8988T (cell line): Measurements from ENCODE around the gene ZNF428.
"Not testable (repeated sequence)": the region's sequence is repeated elsewhere in the genome, so short reads cannot be mapped to it uniquely, and the experiment has no call there.

Experiments
- DNase-seq: peaks from one replicate; pipeline ENCODE4 v3.0.0; 2011

ZNF428 gene

DNA sequence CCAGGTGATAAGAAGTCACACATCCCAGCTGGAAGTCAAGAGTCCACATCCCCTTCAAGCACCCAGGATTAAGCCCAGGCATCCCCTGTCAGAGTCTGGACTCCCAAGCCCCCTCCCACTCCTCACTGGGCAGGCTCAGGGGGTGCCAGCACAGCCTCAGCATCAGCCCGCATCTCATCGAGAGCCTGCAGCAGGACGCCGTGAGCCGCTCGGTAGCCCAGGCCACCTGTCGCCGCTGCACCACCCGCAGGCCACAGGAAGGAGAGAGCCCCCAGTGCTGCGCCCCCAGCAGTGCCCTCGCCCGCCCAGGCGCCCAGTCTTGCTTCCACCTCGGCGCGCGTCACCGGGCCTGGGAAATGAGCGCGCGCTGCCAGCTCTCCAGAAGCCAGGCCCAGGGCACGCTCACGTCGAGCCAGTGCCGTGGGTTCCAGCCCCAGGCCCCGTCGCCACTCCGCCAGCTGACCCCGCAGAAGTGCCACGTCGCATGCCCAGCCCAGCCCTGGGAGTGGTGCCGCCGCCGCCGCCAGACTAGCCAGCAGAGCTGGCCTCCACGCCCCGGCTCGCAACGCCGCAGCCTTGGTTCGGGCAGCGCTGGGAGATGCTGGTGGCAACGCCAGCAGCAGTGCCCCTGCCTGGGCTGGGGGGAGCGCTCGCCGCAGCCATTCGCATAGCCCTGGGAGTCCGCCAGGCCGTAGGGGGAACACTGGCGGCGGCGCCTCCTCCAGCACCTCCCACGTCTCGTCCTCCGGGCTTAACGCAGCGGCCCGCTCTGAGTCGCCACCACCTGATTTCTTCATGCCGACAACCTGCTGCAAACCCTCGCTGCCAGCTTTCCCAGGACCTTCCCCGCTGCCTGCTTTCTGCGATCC, 27.3 kb downstream of the ZNF428 start:
- no peak for DNase-seq

DNA sequence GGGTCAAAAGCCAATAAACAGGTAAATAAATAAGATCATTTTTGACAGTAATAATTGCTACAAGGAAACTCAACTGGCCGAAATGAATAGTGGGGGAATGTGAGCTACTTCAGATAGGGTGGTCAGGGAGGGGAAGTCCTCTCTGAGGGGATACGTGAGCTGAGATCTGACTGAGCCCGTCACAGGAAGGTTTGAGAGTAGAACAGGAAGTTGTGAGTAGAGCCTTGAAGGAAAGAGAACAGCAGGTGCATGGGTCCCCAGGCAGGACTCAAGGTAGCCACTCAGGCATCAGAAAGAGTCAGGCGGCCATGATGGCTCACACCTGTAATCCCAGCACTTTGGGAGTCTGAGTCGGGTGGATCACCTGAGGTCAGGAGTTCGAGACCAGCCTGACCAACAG, 29.8 kb downstream of the ZNF428 start:
- no peak for DNase-seq

DNA sequence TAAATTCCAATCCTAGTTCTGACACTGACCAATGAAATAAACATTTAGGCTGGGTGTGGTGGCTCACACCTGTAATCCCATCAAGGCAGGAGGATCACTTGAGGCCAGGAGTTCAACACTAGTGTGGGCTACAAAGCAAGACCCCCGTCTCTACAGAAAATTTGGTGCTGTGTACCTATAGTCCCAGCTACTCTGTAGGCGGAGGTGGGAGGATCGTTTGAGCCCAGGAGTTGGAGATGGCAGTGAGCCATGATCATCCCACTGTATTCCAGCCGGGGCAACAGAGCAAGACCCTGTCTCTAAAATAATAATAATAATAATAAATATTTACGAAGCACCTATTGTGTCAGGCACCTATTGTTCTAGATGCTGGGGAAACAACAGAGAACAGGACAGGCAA, 30.2 kb downstream of the ZNF428 start:
- DNase-seq: no peak

DNA sequence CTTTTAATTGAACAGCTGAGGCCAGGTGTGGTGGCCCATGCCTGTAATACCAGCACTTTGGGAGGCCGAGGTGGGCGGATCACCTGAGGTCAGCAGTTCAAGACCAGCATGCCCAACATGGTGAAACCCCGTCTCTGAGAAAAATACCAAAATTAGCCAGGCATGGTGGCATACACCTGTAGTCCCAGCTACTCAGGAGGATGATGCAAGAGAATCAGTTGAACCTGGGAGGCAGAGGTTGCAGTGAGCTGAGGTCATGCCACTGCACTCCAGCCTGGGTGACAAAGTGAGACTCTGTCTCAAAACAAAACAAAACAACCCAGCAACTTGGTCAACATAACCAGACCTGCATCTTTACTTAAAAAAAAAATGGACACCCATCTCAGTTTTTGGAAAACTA, 32.4 kb downstream of the ZNF428 start:
- not testable (repeated sequence) for DNase-seq

DNA sequence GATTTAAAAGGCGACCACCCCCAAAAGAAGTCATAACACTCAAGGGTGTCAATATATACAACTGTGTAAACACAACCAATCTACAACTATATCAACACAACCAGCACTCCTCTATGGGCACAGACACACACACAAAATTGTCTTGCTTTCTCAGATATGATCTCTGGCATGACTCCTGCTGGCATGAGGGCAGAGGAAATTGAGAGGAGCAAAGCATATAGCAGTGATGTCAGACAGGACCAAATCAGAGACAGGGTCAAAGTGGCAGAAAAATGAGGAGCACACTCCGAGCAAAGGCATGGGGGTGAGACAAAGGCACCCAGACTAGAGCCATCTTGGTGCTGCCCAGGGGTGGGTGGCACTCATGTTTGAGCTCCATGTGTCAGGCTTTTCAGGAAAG, 33.1 kb downstream of the ZNF428 start:
- DNase-seq: no peak

DNA sequence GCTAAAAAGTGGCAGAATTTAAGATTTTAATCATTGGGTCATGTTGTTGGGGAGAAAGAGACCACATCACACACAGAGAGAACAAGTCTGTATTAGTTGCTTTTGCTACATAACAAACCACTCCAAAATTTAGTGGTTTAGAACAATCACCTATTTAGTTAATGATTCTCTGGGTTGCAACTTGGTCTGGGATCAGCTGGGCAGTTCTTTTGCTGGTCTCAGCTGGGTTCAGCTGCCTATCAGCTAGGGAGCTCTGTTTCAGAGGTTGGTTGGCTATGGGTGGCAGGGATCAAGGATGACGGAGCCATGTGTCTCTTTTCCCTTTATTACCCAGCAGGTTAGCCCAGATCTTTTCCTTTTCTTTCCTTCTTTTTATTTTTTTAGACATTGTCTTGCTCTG, 34.9 kb downstream of the ZNF428 start:
- DNase-seq: no peak

DNA sequence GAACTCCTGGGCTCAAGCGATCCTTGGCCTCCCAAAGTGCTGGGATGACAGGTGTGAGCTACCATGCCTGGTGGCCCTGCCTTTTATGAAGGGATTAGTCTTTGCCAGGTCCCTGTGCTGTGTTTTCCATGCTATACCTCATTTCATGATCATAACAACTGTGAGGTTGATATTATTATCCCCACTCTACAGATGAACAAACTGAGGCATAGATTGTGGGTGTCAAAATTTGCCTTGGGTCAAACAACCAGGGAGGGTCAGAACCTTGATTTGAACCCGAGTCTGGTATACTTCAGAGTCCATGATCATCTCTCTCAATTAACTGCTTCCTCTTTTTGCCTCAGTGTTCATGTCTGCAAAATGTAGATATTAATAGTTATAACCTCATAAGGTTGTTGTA, 36.9 kb downstream of the ZNF428 start:
- no peak for DNase-seq

DNA sequence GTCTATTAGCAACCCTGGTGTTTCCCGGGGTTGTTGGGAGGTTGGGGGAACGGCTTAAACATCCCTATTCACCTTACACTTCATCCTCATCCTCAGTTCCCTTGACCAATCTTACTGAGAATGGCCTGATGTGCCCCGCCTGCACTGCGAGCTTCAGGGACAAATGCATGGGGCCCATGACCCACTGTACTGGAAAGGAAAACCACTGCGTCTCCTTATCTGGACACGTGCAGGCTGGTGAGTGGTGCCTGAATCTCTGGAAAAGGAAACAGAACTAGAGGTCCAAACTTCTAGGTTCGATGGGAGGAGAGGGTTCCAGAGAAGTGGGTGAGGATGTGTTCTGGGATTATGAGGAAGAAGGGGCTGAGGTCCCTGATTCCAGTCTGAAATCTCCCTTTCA, 38.0 kb downstream of the ZNF428 start:
- no peak for DNase-seq

DNA sequence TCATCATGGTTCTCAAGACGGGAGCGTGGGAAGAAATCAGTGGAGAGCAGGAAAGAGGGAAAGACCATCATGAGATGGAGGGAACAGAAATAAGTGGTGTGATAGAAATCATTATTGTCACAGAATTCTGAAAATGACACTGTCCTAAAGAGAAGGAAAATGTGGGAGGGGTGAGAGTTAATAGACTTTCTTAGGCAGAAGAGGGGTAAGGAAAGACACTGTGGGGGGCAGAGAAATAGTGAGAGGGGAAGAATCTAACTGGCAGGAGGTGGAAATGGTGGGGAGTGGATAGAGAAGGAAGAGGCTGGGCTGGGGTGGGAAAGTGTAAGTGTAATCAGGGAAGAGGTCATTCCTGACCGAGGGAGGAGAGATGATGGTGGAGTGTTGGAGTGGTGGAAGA, 40.6 kb downstream of the ZNF428 start:
- no peak for DNase-seq

DNA sequence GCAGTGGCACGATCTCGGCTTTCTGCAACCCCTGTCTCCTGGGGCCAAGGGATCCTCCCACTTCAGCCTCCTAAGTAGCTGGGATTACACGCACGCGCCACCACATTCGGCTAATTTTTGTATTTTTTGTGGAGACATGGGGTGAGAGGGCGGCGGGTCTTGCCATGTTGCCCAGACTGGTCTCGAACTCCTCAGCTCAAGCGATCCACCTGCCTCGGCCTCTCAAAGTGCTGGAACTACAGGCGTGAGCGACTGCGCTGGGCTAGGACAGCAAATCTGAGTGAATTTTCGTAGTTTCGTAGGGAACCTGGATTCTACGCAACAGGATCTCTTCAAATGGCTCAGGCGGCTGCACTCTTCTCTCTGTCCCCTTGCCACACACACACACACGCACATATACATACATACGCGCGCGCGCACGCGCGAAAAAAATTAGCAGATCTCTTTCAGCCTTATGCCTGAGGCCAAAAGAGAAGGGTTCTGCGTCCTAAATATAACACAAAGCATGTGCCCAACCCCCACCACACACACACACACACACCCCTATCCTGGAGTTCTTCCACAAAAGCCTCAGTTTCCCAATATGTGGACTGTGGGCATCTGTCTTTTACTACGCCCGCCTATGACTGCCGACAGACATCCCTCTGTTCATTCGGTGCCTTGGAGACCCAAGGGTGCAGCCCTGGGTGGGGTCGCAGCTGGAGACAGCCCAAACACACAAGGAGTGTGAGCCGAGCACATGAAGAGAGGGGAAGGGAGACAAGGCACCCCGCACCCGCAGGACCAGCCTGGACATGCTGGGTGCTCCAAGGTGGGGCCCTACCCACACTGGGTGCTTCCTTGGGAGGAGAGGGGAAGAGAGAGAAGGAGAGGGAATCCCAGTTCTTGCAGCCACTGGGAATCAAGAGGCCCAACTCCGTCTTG, 43.2 kb downstream of the ZNF428 start:
- DNase-seq: no peak

DNA sequence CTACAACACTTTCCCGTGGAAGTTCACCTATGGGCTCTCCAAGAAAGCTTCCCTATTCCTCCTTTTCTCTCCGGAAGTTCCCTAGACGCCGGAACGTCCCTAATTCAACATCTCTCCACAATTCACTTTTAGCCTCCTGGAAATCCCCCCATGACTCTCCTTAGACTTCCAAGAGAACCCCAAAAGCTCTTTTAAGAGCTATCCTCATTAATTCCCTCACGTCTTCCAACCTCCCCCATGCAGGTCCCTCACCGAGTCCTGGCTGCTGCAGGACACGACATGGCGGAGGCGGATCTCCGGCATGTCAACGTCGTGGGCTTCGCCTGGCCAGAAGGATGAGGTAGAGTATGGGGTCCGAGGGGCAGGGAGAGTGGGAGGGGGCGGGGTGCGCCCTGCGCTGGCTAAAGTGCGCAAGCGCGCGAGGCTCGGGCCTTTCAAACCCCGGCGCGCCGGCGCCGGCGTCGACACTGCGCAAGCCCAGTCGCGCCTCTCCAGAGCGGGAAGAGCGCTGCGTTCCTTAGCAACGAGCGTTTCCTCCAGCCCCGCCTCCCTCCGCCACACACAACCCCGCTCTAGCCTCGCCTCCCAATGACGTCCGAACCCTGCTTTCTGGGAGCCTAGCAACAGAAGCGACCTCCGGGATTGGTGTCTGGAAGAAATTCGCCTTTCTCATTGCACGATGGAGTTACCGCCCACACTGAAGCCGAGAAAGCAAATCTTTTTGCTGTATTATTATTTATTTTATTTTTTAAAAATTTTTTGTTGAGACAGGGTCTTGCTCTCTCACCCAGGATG, 44.1 kb downstream of the ZNF428 start, which contains the start of the genes PINLYP and XRCC1:
TSS of gene PINLYP (plus strand) at position 646 of the 795 bp plus-strand sequence. CDS start 1,391 bp downstream, outside the sequence.
TSS of gene XRCC1 (minus strand) at position 372 of the 795 bp plus-strand sequence. CDS start at position 303, 69 bp downstream.
- peak; percentile 82 for DNase-seq

DNA sequence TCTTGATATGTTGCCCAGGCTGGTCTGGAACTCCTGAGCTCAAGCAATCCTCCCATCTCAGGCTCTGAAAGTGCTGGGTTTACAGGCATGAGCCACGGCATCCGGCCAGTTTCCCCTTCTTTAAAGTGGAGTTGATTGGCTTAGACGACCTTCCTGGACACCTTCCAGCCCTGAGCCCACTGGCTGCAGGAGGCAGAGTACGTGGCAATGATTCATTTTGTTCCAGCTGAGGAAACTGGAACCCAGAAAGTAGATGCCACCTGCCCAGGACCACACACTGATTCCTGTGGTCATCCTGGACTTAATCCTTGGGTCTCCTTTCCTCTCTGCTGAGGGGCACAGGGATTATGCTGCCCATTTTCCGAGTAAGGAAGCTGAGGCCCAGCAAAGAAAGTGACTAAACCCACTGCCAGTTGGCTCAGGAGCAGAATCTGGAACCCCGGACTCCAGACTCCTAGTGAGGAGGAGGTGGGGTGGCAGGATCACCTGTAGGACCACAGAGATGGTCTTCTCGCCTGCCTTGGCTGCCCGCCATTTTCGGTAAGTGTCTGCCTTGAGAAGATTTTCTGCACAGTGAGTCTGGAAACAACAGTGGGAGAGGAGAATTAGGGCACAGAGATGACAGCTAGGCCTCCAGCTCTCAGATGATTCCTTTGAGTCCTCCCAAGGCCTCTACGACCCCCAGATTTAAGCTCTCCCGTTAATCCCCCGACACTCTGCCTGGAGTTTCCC, 44.8 kb downstream of the ZNF428 start:
- no peak for DNase-seq

DNA sequence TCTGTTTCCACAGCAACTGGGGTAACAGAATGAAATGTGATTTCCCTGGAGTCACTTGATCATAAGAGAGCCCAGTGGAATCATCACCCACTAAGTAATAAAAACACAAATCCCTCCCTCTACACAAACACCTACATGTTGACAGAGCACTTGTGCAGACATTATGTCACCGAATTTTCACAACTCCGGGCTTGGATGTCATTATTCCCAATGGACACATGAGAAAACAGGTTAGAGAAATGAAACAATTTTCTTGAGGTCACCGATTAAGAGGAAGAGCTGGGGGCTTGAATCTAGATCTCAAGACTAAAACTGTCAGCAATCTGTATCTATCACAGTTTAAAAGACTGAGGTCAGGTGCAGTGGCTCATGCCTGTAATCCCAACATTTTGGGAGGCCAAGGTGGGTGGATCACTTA, 47.2 kb downstream of the ZNF428 start:
- no peak for DNase-seq

DNA sequence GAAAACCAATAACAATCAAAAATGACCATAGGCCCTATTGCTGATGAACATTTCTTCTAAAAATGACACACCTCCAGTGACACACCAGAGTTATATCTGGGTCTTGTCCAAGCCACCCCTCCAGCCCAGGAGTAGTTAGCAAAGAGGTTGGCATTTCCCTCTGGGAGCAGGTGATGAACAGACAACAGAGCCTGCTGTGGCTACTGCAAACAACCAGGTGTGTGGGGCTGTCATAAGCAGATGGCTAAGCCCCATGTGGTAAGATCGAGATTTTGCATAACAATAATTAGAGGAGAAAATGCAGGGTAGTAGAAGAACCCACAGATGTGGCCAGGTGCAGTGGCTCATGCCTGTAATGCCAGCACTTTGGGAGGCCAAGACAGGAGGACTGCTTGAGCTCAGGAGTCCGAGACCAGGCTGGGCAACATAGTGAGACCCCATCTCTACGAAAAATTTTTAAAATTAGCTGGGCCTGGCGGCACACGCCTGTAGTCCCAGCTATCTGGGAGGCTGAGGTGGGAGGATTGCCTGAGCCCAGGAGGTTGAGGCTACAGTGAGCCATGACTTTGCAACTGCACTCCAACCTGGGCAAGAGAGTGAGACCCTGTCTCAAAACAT, 49.1 kb downstream of the ZNF428 start:
- DNase-seq: no peak

DNA sequence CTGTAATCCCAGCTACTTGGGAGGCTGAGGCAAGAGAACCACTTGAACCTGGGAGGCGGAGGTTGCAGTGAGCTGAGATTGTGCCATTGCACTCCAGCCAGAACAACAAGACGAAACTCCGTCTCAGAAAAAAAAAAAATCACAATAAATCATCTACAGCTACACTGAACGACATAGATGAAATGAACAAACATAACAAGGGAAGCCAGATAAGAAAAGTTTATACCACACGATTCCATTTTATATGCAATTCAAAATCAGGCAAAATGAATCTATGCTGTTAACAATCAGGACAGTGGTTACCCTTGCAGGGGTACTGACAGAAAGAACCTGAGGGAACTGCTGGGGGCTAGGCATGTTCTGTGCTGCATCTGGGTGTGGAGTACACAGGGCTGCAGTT, 49.8 kb downstream of the ZNF428 start:
- no peak for DNase-seq

DNA sequence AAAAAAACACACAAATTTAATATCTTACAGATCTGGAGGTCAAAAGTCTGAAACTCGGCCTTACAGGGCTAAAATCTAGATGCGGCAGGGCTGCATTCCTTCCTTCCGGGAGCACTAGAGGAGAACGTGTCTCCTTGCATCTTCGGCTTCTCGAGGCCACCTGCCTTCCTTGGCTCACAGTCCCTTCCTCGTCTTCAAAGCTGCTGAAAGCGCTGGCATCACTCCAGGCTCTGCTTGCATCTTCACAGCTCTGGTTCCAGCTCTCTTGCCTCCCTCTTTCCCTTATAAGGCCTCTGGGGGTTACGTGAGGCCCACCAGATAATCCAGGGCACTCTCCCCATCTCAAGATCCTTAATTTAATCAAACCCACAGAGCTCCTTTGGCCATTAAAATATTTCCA, 54.6 kb downstream of the ZNF428 start:
- DNase-seq: no peak

DNA sequence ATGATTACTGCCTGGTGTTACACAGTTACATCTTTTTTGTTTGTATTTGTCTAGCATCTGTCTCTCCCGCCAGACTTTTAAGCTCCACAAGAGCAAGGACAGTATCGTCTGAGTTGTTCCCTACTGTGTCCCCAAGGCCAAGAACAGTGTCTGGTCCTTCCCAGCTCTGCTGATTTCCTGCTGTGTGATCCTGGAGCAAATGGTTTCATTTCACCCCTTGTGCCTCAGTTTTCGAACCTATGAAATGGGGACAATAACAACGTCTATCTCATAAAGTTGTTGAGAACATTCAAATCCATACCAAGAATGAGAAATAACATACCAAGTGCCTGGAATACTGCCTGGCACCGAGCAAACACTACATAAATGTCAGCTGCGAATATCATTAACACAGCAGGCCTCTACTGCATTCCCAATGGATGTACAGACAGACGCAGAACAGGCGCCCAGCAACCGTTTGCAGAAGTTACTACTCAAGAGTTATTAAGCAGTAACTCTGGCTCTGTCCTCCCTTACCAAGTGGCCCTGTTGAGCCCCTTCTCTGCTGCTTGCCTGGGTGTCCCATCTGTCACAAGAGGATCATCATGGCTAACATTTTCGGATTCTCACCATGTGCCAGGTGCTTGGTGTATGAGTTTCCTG, 55.5 kb downstream of the ZNF428 start:
- DNase-seq: no peak

DNA sequence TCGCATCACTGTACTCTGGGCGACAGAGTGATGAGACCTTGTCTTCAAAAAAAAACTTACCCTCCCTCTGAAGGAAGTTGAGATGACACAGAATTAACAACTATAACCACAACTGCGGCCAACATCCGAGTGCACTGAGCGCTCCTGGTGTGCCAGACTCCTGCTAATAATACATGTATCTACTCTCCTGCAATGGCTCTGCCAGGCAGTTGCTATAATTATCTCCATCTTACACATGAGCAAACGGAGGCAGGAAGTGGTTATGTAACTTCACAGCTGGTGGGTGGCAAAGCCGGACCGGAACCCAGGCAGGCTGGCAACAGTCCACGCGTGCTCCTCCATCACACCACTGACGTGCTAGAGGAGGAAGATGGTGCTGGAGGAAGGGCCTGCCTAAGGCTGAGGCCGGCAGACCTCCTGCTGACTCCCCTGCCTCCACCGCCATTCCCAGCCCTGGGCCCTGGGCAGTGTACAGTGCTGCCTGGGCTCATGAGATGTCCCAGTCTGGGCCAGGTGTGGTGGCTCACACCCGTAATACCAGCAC, 56.7 kb downstream of the ZNF428 start:
- no peak for DNase-seq

DNA sequence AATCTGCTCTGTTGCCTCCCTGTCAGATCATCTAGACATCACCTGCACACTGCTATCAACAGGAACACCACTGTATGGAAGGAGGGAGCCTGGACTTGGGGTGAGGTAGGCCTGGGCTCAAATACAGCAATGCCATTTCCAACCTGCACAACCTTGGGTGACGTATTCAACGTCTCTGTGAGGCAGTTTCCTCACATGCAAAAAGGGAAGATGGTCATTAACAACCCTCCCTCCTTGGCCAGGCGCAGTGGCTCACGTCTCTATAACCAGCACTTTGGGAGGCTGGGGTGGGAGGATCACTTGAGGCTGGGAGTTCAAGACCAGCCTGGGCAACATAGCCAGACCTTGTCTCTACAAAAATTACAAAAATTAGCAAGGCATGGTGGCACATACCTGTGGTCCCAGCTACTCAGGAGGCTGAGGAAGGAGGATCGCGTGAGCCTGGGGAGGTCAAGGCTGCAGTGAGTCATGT, 57.2 kb downstream of the ZNF428 start:
- DNase-seq: no peak

DNA sequence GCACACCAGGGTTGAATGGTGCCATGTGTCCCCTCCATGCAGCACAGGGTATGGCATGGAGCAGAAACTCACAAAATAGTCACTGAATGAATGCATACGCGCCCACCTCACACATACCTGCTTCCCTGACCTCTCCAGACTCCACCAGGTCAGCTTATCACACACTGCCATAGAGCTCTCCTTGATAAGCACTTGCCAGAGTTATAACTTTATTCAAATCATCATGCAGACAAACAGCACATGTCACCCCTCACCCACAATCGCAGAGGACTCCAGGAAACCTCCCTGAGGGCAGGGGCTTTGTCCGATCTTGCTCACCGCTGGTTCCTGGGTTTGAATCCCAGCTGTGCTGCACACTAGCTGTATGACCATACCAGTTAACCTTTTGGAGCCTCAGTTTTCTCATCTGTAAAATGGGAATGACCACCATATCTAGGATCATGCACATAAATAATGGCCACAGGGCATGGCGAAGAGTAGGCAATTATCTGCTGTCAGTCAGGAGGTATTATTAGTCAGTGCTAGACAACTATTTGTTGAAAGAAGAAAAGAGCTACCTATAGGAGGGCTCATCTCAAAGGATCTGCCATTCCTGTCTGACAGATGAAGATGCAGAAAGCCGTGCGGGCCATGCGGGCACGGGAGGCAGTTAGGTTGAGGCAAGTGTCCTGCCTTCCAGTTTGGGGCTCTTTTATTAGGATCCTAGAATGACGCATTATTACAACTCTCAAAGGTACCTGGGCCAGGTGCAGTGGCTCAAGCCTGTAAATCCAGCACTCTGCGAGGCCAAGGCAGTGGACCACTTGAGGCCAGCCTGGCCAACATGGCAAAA, 58.1 kb downstream of the ZNF428 start:
- no peak for DNase-seq
